IPS-20b (cell line): Measurements from ENCODE around the gene FGA.

Source experiments
- H3K27ac ChIP-seq: one replicate; pipeline ENCODE4 v1.5.1; 2013; ENCODE audit warnings: low read length
- H3K27me3 ChIP-seq: 2 replicates; pipeline ENCODE4 v1.6.1; 2013; ENCODE audit warnings: mild to moderate bottlenecking, low read length, inconsistent platforms; ENCODE audit not compliant: insufficient read depth
- H3K36me3 ChIP-seq: 2 replicates; pipeline ENCODE4 v1.6.1; 2013; ENCODE audit warnings: low read depth, mild to moderate bottlenecking, inconsistent platforms, low read length, moderate library complexity; ENCODE audit not compliant: insufficient read depth
- H3K4me1 ChIP-seq: 2 replicates; pipeline ENCODE4 v1.6.1; 2013; ENCODE audit warnings: mild to moderate bottlenecking, control low read depth, inconsistent platforms, low read length, moderate library complexity; ENCODE audit not compliant: insufficient read depth
- H3K4me3 ChIP-seq: 2 replicates; pipeline ENCODE4 v1.5.1; 2013; ENCODE audit warnings: mild to moderate bottlenecking, low read length, inconsistent platforms
- H3K9ac ChIP-seq: 2 replicates; pipeline ENCODE4 v1.6.1; 2013; ENCODE audit warnings: low read depth, mild to moderate bottlenecking, inconsistent platforms, low read length, moderate library complexity
- H3K9me3 ChIP-seq: 2 replicates; pipeline ENCODE4 v1.6.1; 2013; ENCODE audit warnings: mild to moderate bottlenecking, low read depth, low read length, inconsistent platforms; ENCODE audit not compliant: insufficient read depth

Gene FGA

GRCh38 chr4:154569028-154569427, 21.5 kb downstream of the FGA start:
- Histone ChIP-seq H3K36me3 (no peaks in the 10 kb centered on the region), H3K4me1 (no peaks in the 10 kb centered on the region), H3K9ac (no peak overlapping the region), H3K9me3 (no peaks in the 10 kb centered on the region), H3K4me3 (no peak overlapping the region), H3K27me3 (no peaks in the 10 kb centered on the region), H3K27ac (no peak overlapping the region)

GRCh38 chr4:154566639-154567204, 23.8 kb downstream of the FGA start:
- Histone ChIP-seq H3K4me1 (no peaks in the 10 kb centered on the region), H3K9me3 (no peaks in the 10 kb centered on the region), H3K4me3 (no peak overlapping the region), H3K27me3 (no peaks in the 10 kb centered on the region), H3K9ac (no peak overlapping the region), H3K27ac (no peak overlapping the region), H3K36me3 (no peaks in the 10 kb centered on the region)

- no peak overlapping the region for H3K9ac ChIP-seq
- no peaks in the 10 kb centered on the region for H3K36me3 ChIP-seq
- H3K9me3 ChIP-seq: no peaks in the 10 kb centered on the region
- H3K4me1 ChIP-seq: no peaks in the 10 kb centered on the region
- H3K27ac ChIP-seq: no peak overlapping the region
- no peaks in the 10 kb centered on the region for H3K27me3 ChIP-seq
- H3K4me3 ChIP-seq: no peak overlapping the region
Measured at GRCh38 chr4:154565704-154566103, 24.8 kb downstream of the FGA start.

- Histone ChIP-seq H3K9ac (no peak overlapping the region), H3K9me3 (no peaks in the 10 kb centered on the region), H3K4me3 (no peak overlapping the region), H3K27ac (no peak overlapping the region), H3K36me3 (no peaks in the 10 kb centered on the region), H3K4me1 (no peaks in the 10 kb centered on the region), H3K27me3 (no peaks in the 10 kb centered on the region)
Measured at GRCh38 chr4:154564311-154564710, 26.2 kb downstream of the FGA start.

DNA sequence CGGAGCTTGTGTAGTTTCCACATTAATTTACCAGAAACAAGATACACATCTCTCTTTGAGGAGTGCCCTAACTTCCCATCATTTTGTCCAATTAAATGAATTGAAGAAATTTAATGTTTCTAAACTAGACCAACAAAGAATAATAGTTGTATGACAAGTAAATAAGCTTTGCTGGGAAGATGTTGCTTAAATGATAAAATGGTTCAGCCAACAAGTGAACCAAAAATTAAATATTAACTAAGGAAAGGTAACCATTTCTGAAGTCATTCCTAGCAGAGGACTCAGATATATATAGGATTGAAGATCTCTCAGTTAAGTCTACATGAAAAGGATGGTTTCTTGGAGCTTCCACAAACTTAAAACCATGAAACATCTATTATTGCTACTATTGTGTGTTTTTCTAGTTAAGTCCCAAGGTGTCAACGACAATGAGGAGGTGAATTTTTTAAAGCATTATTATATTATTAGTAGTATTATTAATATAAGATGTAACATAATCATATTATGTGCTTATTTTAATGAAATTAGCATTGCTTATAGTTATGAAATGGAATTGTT, 27.8 kb downstream of the FGA start, which contains the start of gene FGB:
Gene FGB, plus strand, starts transcription at position 315 of the 558 bp plus-strand sequence. Its CDS starts 8 bp downstream, at position 323.
- Histone ChIP-seq H3K27ac (no peak within 1 kb of the TSS), H3K9me3 (no peaks in the 10 kb centered on the region), H3K36me3 (no peaks in the 10 kb centered on the region), H3K4me3 (no peak within 1 kb of the TSS), H3K4me1 (no peaks in the 10 kb centered on the region), H3K9ac (no peak within 1 kb of the TSS), H3K27me3 (no peaks in the 10 kb centered on the region)

DNA sequence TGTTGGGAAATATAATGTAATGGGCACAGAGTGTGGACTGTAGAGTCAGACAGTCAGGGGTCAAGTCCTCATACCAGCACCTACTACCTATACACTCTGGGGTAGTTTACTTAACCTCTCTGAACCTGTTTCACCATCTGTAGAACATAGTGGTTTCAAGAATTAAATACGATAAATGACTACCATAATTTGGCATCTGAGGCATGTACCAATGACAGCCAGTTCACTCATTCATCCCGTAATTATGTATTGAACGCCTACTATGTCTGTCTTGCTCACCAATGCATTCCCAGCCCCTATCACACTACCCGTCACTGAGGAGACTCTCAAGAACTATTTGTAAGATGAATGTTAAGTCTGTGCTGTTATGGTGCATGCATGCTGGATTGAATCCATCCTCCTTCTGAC, 29.7 kb downstream of the FGA start:
- H3K36me3 ChIP-seq: no peaks in the 10 kb centered on the region
- H3K27me3 ChIP-seq: no peaks in the 10 kb centered on the region
- H3K4me1 ChIP-seq: no peaks in the 10 kb centered on the region
- no peak overlapping the region for H3K9ac ChIP-seq
- H3K4me3 ChIP-seq: no peak overlapping the region
- H3K9me3 ChIP-seq: no peaks in the 10 kb centered on the region
- H3K27ac ChIP-seq: no peak overlapping the region

GRCh38 chr4:154560419-154560801, 30.1 kb downstream of the FGA start:
- Histone ChIP-seq H3K9ac (no peak overlapping the region), H3K27ac (no peak overlapping the region), H3K4me1 (no peaks in the 10 kb centered on the region), H3K9me3 (no peaks in the 10 kb centered on the region), H3K4me3 (no peak overlapping the region), H3K27me3 (no peaks in the 10 kb centered on the region), H3K36me3 (no peaks in the 10 kb centered on the region)

DNA sequence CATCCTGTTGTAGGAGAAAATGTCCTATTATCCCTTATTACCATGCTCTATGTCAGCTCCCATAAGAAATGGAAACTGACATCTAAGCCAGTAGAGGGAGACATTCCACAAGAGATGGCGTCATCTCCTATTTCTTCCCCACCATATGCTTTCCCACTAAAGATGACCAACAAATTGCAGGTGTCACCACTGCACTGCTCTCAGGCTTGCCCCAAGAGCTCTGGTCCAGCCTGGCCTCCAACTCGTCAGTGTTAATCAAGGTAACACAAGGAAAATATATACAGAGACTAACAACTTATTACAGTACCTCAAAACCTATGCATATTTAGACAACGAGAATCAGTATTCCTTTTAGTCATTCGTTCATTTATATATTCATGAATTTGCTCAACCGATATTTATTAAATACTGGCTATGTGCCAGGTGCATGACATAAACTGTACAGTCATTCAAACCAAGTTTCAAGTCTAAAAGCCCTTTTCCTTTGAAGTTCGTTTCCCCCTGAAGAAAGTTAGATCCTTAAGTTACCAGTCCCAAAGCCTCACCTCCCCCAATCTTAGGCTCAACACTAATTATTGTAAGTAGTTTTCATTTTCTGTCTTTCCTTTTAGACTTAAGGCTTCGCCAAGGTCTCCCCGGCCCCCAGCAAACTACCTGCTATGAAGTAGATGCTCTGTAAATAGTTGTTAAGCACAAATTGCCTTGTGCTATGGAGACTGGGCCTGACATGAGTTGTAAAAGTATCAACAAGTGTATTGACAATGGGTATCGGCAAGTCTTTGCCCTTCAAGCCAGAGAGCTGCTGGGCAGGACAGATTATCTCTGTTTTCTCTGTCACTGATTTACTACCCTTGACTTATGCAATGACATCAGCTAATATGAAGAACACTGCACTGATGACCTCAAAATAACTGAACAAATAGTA, 30.8 kb downstream of the FGA start:
- H3K27me3 ChIP-seq: no peaks in the 10 kb centered on the region
- no peaks in the 10 kb centered on the region for H3K4me1 ChIP-seq
- H3K36me3 ChIP-seq: no peaks in the 10 kb centered on the region
- no peak overlapping the region for H3K27ac ChIP-seq
- no peak overlapping the region for H3K4me3 ChIP-seq
- H3K9ac ChIP-seq: no peak overlapping the region
- H3K9me3 ChIP-seq: no peaks in the 10 kb centered on the region

DNA sequence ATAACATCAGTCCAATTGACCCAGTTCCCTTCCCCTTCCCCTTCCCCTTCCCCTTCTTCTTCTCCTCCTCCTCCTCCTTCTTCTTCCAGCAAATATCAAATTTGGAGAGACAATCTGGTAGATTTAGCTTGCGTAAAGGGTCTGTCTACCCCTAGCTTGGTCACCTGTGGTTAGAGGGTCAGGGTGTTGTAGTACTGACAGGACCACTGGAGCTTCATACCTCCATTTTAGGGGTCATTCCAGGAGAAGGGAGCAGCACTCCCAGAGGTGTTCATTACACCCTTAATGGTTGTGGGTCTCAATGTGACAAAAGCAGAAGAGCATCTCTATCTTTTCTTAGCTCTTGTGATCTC, 31.4 kb downstream of the FGA start:
- H3K4me1 ChIP-seq: no peaks in the 10 kb centered on the region
- no peak overlapping the region for H3K4me3 ChIP-seq
- H3K36me3 ChIP-seq: no peaks in the 10 kb centered on the region
- H3K9ac ChIP-seq: no peak overlapping the region
- H3K9me3 ChIP-seq: no peaks in the 10 kb centered on the region
- no peaks in the 10 kb centered on the region for H3K27me3 ChIP-seq
- H3K27ac ChIP-seq: no peak overlapping the region

- H3K4me1 ChIP-seq: peaks cover 7% of the 10 kb centered on the region
- H3K36me3 ChIP-seq: peaks cover 8% of the 10 kb centered on the region
- H3K4me3 ChIP-seq: no peak overlapping the region
- no peak overlapping the region for H3K9ac ChIP-seq
- H3K9me3 ChIP-seq: no peaks in the 10 kb centered on the region
- H3K27ac ChIP-seq: no peak overlapping the region
- H3K27me3 ChIP-seq: no peaks in the 10 kb centered on the region
Measured at GRCh38 chr4:154551872-154552686, 38.5 kb downstream of the FGA start.

DNA sequence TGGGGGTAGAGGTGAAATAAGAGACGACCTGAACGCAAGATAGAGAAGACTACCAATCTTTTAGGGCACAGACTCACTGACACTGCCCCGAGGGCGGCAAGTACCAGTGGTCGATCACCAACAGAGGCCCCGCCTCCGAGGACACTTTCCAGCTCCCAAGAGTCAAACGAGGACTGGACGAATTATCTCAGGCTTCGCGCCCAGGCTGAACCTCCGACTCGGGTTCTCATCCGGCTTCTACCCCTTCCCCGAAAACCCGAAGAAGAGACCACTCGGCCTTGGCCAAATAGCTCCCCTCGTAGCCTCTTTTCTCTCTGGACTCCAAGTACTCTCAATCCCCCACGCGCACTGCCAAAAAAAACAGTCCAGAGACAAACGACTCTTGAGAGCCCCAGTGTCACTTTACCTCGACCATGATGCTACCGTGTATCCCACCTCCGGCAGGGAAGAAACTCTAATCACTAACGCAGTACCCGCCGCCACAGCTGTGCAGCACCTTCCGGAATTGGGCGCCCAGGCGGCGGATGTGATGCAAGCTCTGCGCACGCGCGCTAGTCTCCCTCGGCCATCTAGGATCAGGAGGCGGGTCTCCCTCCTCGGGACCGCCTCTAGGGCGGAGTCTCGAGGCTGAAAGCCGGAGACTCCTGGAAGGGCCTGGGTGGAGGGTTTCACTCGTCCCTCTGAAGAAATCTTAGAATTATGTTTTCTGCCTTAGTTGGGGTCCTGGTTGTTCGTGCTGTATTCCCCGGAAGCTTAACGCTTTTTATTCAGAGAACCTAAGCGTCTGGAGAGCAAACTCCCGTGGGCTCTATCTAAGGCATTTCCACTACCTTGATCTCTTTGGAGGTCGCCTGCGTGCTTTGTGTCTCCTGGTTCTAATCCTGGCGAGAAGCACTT, 40.4 kb downstream of the FGA start, which contains the start of gene PLRG1:
Gene PLRG1, minus strand, starts transcription at position 507 of the 897 bp plus-strand sequence. Its CDS starts 92 bp downstream, at position 415.
- Histone ChIP-seq H3K4me1 (peaks cover 7% of the 10 kb centered on the region), H3K36me3 (peaks cover 27% of the 10 kb centered on the region), H3K9ac (peak within 1 kb of the TSS; percentile 92), H3K9me3 (no peaks in the 10 kb centered on the region), H3K27ac (peak within 1 kb of the TSS; percentile 34), H3K4me3 (peak within 1 kb of the TSS; percentile 94), H3K27me3 (no peaks in the 10 kb centered on the region)
